Stimulated activated CD4-positive, alpha-beta T cell treated with anti-CD3 and anti-CD28 coated beads, Interleukin-15, amount 100 ng/mL, for 1 hour (primary cell): Measurements from ENCODE around the gene PTPN20.
A peak's percentile ranks its signal among the peaks of the same experiment; 100 is the strongest.

Experiments
- DNase-seq, 2 donors: peaks; one replicate each; pipeline ENCODE4 v3.0.0-alpha.2; 2020; ENCODE audit warnings: low read depth in 1 of 2, low spot score in 1 of 2

Gene PTPN20

GRCh38 chr10:47020471-47020870, 109.2 kb downstream of the PTPN20 start:
- DNase-seq = no peak

DNA sequence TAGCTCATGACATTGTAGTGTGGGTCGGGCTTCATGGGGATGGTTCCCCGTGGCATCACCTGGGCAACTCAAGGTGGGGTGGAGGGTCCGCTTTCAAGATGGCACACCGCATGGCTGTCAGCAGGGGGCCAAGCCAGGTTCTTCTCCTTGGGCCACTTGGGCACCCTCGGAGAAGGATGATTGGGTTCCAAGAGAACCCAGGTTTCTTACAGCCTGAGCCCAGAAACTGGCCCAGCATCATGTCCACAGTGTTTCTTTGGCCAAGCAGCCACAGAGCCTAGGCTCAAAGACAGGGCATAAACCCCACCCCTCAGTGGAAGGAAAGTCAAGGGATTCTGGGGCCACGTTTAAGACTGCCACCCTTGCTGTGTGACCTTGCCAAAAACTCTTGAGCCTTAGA, 110.6 kb downstream of the PTPN20 start:
- no peak for DNase-seq

DNA sequence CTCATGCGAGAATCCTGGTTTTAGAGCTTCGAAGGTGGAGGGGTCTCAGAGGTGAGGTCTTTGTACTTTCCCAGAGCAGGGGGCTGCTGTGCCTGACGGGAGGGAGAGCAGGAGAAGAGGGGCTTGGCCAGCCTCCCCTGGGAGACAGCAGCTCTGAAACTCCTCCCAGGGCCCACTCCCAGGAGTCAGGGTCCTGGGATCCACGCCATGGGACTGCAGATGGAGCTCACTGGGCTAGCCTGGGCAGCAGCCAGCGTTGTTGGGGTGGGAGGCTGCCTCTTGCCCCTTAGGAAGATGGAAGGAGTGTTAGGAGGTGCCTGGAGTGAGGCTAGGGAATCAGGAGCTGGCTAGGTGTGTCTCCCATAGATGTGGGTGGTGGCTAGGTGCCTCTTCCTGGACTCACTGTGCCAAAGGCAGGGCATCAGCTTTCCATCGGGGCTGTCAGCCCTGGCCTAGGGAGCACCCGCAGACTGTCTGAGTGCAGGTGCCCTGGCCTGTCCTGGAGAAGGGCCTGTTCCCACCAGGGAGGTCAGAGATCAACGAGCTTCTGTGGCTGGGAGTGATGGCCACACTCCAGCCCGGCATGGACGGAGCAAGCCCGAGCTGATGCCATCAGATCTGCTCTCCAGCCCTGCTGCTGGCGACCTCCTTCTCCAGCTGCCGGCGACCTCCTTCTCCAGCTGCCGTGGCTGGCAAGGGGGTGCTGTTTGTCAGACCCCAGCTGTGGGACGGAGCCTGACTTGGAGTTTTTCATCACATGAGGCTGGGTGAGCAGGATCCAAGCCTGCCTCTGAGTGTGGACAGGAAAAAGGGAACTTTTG, 111.3 kb downstream of the PTPN20 start:
- DNase-seq = no peak

DNA sequence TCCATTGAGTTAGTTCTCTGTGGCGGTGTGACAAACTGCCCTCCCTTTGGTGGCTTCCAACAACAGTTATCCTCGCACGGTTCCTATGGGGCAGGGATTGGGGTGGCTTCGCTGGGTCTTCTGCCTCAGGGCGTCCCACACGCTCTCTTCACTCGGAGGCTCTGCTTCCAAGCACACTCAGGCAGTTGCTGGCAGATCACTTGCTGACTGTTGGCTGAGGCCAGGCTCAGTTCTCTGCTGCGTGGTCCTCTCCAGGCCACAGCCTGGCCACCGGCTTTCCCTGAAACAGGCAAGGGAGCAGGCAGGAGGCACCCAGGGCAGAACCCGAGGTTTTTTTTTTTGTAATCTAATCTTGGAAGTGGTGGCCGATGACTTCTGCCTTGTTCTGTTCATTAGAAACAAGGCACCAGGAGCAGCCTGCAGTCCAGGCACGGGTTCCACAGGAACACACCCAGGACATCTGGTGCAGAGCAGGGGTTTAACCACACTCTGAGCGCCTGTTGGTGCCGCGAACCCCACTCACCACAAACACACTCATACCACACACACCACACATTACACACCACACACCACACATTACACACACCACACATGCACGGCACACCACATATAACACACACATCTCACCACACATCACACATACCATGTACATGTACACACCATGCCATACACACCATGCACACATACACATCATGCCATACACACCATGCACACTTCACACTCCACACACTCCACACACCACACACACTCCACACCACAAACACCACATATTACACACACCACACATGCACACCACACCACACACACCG, 112.2 kb downstream of the PTPN20 start:
- no peak for DNase-seq

GRCh38 chr10:47024046-47024322, 112.8 kb downstream of the PTPN20 start:
- no peak for DNase-seq

DNA sequence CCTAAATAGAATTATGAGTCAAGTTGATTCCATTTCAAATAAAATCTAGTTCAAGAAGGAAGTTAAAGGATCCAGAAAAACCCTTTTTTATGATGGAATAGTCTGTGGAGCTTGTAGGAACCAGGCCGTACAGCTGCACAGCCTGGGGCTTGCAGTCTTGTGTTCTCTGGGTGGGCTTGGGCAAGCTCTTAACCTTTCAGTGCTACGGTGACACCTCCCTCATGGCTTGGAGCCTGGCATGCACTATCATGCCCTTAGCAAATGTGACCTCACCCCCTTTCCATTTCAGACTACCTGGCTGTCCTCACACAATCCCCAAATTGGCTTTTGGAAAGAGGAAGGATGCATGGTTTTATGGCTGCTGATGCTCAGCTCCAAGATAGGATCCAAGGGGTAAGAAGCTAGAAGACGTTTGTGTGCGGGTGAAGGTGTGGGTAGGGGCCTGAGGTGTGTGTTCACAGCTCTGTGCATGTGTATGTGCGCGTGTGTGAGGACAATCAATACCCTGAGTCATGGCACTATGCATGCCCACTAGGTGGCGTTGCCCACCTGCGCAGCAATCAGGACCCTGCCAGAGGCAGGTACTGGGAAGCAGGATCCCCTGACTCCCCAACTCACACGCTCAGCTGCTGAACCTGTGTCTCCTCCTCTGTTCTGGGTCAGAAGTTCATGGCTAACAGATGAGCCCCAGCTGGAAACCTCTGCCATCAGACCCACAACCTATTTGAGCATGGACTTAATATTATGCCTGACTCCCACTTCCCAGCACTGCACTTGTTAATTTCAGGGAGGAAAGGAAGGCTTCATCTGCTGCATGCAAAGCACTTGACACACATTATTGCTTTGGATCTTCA, 113.4 kb downstream of the PTPN20 start:
- DNase-seq = peak; percentile 40 to 53

DNA sequence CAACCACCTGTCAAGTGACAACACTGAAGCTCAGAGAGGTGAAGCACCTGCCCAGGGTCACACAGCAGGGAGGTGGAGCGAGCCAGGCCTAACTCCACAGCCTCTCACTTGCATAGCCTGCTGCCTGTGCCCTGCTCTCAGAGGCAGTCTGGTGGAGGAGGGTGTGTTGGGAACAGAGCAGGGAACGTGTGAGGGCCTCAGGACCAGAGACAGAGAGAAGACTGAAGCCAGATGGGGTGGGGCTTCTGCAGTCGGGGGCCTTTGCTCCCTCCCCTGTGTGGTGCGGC, 114.0 kb downstream of the PTPN20 start:
- DNase-seq = no peak

DNA sequence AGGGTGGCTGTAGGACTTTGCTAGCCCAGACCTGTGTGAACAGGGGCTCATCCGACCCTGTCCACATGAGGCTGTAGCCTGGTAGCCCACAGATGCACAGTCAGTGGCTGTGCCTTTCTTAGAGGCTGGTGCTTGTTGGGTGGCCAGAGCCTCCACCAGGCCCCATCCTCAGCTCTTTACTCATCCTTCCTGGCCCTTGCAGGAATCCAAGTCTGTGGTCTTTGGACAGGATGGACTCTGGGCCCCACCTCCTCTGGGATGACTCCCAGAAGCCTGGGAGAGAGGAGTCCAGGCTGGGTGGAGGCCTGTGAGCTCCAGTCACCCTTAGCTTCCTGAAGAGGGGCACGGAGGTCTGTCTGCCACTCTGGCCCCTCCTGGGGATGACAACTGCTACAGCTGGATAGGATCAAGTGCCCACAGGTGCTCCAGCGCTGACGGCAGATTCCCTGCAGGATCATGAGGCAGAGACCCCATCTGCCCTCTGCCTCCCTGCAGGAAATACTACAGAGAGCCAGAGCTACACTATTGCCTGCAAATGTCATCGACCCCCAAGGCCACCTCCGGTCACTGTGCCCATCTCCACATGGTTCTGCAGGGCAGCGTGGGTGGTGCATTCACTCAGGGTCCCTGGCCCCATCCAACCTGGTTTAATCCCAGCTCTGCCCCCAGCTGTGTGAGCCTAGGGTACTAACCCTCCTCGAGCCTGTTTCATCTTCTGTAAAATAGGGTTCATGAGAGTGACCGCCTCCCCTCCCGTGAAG, 114.5 kb downstream of the PTPN20 start:
- DNase-seq = no peak

- no peak for DNase-seq
Observed at GRCh38 chr10:47026301-47027107, 115.3 kb downstream of the PTPN20 start.

DNA sequence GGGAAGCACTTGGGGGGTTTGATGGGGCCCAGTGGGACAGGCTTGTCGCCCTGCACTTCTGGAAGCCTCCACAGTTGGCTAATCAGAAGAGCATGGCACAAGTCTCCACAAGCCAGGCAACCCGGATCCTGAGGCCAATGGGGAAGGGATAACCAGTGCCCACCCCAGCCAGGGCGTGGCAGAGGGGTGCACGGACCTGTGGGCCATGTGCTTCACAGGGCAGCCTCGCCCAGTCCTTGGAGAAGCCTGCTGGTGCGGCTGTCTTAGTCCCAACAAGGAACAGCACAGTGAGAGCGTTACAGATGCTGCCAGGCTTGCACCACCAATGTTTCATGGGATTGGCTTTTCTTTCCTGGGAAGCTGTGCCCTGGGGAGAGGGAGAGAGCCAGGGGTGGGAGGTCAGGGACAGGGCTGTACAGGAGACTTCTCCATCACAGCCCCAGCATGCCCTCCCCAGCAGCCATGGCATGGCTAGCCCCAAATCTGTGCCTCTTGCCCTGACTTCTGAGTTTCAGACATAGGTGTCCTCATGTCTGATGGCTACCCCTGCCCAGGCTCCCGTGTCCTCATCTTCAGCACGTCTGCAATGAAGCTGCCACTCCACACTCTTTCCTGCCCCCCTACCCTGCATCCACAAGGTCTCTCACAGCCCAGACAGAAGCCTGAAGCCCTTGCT, 116.0 kb downstream of the PTPN20 start:
- DNase-seq = no peak

DNA sequence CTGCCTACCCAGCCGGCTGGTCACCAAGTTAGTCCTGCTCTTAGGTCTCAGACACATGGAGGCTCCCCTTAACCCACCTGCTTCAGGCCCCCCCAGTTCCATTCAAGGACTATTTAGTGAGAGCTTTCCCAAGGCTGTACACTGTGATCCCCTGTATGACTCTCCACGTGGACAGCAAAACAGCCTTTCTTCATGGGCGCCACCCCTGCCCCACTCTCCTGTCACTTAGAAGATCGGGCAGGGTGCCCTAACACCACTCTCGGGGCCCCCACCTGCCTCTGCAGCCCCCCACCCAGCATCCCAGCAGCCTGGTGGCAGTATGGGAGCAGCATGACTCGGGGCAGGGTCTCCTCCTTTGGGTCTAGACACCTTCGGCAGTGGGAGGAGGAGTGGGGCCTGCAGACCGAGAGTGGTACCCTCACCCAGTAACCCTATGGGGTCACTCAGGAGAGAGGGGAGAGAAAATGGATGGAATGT, 116.6 kb downstream of the PTPN20 start:
- no peak for DNase-seq

GRCh38 chr10:47028466-47028865, 117.2 kb downstream of the PTPN20 start:
- no peak for DNase-seq

- no peak for DNase-seq
Observed at GRCh38 chr10:47029181-47030009, 118.2 kb downstream of the PTPN20 start.

GRCh38 chr10:47030191-47030703, 119.0 kb downstream of the PTPN20 start:
- no peak for DNase-seq

GRCh38 chr10:47031211-47031900, 120.1 kb downstream of the PTPN20 start:
- no peak for DNase-seq

GRCh38 chr10:47031901-47032465, 120.8 kb downstream of the PTPN20 start:
- no peak for DNase-seq

- DNase-seq = no peak
Observed at GRCh38 chr10:47033081-47033480, 121.9 kb downstream of the PTPN20 start.
